ENCODE results near the gene EHD1. TPM values are rescaled to one million over a fixed set of nuclear protein-coding genes. Genes with fewer than 3 reads are reported as not detected.

EHD1 gene
- total RNA-seq, 2 experiments from 2014 or later: 101 to 153 TPM

DNA sequence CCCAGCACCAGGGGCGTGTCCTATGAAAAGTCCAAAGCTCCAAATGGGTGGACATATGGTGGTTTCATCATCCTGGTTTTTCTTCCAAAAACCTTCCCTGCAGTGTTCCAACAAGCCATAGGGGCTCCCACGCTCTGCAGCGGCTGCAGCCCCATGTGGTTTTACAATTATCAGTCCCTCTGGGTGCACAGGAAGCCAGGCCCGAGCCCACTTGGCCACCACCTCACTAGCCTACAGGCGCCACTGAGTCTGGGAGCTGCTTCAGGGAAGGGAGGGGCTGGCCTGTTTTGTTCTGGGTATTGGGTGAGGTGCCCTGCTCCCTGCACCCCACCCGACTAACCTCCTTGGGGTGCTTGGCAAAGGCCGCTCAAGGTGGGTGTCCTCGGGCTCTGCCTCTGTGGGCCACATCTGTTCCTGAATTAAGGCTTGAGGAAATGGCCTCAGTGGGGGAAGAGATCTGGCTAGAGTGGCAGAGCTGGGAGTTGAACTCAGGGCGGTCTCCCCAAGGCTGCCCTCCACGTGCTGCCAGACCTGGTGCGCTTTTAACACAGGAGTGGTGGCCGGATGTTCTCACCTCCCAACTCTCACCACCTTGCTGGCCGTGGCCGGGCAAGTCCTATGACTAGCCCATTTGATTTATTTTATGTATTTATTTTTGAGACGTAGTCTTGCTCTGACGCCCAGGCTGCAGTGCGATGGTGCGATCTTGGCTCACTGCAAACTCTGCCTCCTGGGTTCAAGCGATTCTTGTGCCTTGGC, 28.6 kb downstream of the EHD1 start:
- CTCF ChIA-PET (ENCODE audit: unreplicated experiment): interaction anchor here (0.6 to 4.1 kb wide), 11 partner anchors 10 to 282 kb away, joined by 3 to 24 read pairs (median 5); no protein-coding TSS in a partner anchor

DNA sequence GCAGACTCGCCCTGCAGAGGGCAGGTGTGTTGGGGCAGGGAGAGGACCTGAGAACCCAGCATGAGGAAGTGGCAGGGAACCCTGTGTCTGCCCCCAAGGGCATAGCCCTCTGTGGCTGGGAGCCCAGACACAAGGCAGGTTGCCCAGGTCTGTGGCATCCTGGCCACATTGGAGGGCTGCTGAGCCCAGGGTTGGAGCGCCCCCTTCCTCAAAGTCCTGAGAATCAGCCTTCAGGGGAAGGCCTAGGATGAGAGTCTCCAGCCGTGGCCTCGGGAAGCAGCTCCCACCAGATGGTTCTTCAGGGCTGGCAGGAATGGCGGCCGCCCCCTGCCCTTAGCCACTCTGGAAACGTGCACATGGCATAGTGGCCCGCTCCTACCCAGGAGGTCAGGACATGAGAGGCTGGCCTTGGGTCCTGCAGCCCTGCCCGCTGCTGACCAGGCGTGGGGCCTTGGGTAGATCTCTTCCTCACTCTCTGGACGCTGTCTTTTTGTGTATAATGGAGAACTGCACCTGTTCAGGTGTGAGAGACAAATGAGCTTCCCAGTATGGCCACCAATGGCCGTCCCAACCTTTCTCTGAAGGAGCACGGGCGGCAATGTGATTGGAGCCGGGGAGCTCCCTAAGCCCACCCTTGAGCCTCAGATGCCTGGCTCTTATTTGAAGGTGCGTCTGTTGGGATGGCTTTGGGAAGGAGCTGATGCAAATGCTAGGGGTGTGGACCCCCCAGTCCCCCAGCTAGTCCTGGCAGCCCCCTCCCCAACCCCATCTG, 29.4 kb downstream of the EHD1 start:
- no peak for TF ChIP-seq EZH2phosphoT487 (IDR thresholded peaks at IDR 0.05; ENCODE audit: borderline replicate concordance, low read depth, low read length)
- TF ChIP-seq CTCF (conservative IDR thresholded peaks at IDR 0.05; ENCODE audit: low read length): peak; percentile 73
- H3K79me2 ChIP-seq (ENCODE audit: insufficient read depth, low read depth, low read length): no peaks in the 10 kb centered on the region
- intact Hi-C loops (cut with micrococcal nuclease; ENCODE audit: unreplicated experiment): loop anchor here (2.0 to 10.0 kb wide), 4 partner anchors 178 to 466 kb away; partner anchors contain the start of genes CAPN1, CDC42EP2, CDCA5 and SNX15
- H3K36me3 ChIP-seq (ENCODE audit: insufficient read depth, low read length): peaks cover 17% of the 10 kb centered on the region; the same call in 1 of the 2 replicates
- H3K4me1 ChIP-seq (ENCODE audit: insufficient read depth, low read length, poor library complexity, severe bottlenecking): peaks cover 81% of the 10 kb centered on the region
- POLR2A ChIA-PET: interaction anchor here (0.5 to 7.7 kb wide), 14 partner anchors 15 to 555 kb away, joined by 3 to 178 read pairs (median 4); partner anchors contain the start of genes EHD1 and RASGRP2
- H3K9me3 ChIP-seq (ENCODE audit: low read length): no peaks in the 10 kb centered on the region
- H3K4me2 ChIP-seq (ENCODE audit: low read length): peak overlapping the region; percentile 55
- peak overlapping the region; percentile 13; the same call in 1 of the 2 replicates for H2AFZ ChIP-seq (ENCODE audit: low read length)
- CTCF ChIA-PET (ENCODE audit: unreplicated experiment): interaction anchor here (0.6 to 4.1 kb wide), 22 partner anchors 10 to 283 kb away, joined by 3 to 24 read pairs (median 5); partner anchors contain the start of gene PPP2R5B
- H4K20me1 ChIP-seq (ENCODE audit: insufficient read depth, low read length): no peaks in the 10 kb centered on the region
- peak overlapping the region; percentile 4 for H3K4me3 ChIP-seq (ENCODE audit: low read depth, low read length, poor library complexity, severe bottlenecking)
- no TSS peak for BruUV-seq (replicated peaks)
- H3K9me2 ChIP-seq (ENCODE audit: insufficient read depth, low read length): no peaks in the 10 kb centered on the region
- peak; percentile 80 for DNase-seq (ENCODE audit: low spot score)
- peak overlapping the region; percentile 92 for H3K27ac ChIP-seq (ENCODE audit: low read depth, low read length, poor library complexity, severe bottlenecking)

More for the DNA sequence above, 28.6 kb downstream of the EHD1 start:
- Histone ChIP-seq H3K9me3 (ENCODE audit: low read length) (no peaks in the 10 kb centered on the region), H4K20me1 (ENCODE audit: insufficient read depth, low read length) (no peaks in the 10 kb centered on the region), H2AFZ (ENCODE audit: low read length) (no peak overlapping the region), H3K27ac (ENCODE audit: low read depth, low read length, poor library complexity, severe bottlenecking) (peak overlapping the region; percentile 92), H3K9me2 (ENCODE audit: insufficient read depth, low read length) (no peaks in the 10 kb centered on the region), H3K4me1 (ENCODE audit: insufficient read depth, low read length, poor library complexity, severe bottlenecking) (peaks cover 88% of the 10 kb centered on the region), H3K36me3 (ENCODE audit: insufficient read depth, low read length) (peaks cover 25% of the 10 kb centered on the region), H3K79me2 (ENCODE audit: insufficient read depth, low read depth, low read length) (no peaks in the 10 kb centered on the region), H3K4me3 (ENCODE audit: low read depth, low read length, poor library complexity, severe bottlenecking) (no peak overlapping the region), H3K4me2 (ENCODE audit: low read length) (peak overlapping the region; percentile 55)
- DNase-seq (ENCODE audit: low spot score): no peak
- POLR2A ChIA-PET: interaction anchor here (1.3 to 7.7 kb wide), 5 partner anchors 15 to 148 kb away, joined by 3 to 178 read pairs (median 10); partner anchors contain the start of genes BATF2 and EHD1
- TF ChIP-seq EZH2phosphoT487 (IDR thresholded peaks at IDR 0.05; ENCODE audit: borderline replicate concordance, low read depth, low read length): no peak
- TF ChIP-seq CTCF (conservative IDR thresholded peaks at IDR 0.05; ENCODE audit: low read length): no peak
- intact Hi-C loops (cut with micrococcal nuclease; ENCODE audit: unreplicated experiment): loop anchor here (2.0 to 10.0 kb wide), 7 partner anchors 15 to 725 kb away; partner anchors contain the start of genes CAPN1, CDC42EP2, CDCA5 and EHBP1L1
- BruUV-seq (replicated peaks): no TSS peak

Data from OCI-LY7 (cell line).